Measurements from ENCODE around the gene USP3.
"Not testable (repeated sequence)": the region's sequence is repeated elsewhere in the genome, so short reads cannot be mapped to it uniquely, and the experiment has no call there.

USP3 gene

DNA sequence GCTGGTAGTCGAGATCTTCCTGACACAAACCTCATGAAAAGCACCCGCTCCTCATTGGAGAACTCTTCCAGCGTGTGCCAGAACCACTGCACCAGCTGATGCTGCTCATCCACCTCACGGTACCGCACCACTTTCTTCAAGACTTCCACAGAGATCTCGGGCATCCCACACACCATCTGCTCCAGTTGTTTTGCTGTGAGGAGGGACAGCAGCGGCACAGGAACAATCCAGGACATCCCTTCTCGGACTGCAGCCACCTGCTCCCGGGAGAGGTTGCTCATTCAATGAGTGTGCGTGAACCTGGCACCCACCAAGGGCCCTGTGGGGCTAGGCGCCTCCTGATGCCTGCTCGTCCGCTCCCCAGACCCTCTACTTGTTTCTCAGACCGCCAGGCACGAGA lies 107.9 kb downstream of the USP3 start:
- no peak overlapping the region for H3K9ac ChIP-seq (ENCODE audit: low read depth, low read length)
- H3K36me3 ChIP-seq (ENCODE audit: control insufficient read depth, insufficient read depth, low read length): no peaks in the 10 kb centered on the region
- no peaks in the 10 kb centered on the region for H3K27me3 ChIP-seq (ENCODE audit: control insufficient read depth, insufficient read depth, low read length)

DNA sequence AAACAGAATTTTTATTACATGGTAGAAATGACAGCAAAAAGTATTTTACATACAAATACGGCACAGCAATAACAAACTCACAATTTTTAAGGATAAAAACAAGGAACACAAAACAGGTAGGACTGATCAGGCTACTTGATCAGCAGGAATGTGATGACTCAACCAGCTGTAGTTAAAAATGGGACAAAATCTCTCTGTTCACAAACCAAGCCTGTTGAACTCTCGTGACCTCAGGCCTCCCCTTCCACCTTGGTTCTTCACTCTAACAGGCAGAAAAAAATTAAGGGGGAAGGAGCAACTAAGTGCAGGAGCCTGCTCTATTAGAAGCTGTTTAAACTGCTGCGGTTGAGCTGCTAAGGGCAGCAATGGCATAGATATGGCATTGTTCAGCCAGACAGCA lies 111.5 kb downstream of the USP3 start:
- Histone ChIP-seq H3K9ac (ENCODE audit: low read depth, low read length) (no peak overlapping the region), H3K4me1 (ENCODE audit: control insufficient read depth, insufficient read depth, low read length) (no peaks in the 10 kb centered on the region), H3K36me3 (ENCODE audit: control insufficient read depth, insufficient read depth, low read length) (no peaks in the 10 kb centered on the region), H3K27me3 (ENCODE audit: control insufficient read depth, insufficient read depth, low read length) (no peaks in the 10 kb centered on the region), H3K4me3 (ENCODE audit: low read depth, low read length) (no peak overlapping the region), H3K9me3 (ENCODE audit: control insufficient read depth, insufficient read depth, low read length) (no peaks in the 10 kb centered on the region)

More for the DNA sequence above, 107.9 kb downstream of the USP3 start:
- no peaks in the 10 kb centered on the region for H3K4me1 ChIP-seq (ENCODE audit: control insufficient read depth, insufficient read depth, low read length)
- H3K4me3 ChIP-seq (ENCODE audit: low read depth, low read length): no peak overlapping the region
- H3K9me3 ChIP-seq (ENCODE audit: control insufficient read depth, insufficient read depth, low read length): no peaks in the 10 kb centered on the region

DNA sequence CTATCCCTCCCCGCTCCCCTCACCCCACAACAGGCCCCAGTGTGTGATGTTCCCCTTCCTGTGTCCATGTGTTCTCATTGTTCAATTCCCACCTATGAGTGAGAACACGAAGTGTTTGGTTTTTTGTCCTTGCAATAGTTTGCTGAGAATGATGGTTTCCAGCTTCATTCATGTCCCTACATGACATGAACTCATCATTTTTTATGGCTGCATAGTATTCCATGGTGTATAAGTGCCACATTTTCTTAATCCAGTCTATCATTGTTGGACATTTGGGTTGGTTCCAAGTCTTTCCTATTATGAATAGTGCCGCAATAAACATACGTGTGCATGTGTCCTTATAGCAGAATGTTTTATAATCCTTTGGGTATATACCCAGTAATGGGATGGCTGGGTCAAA lies 112.8 kb downstream of the USP3 start:
- not testable (repeated sequence) for H3K27me3 ChIP-seq (ENCODE audit: control insufficient read depth, insufficient read depth, low read length); H3K9ac ChIP-seq (ENCODE audit: low read depth, low read length); H3K4me3 ChIP-seq (ENCODE audit: low read depth, low read length); H3K36me3 ChIP-seq (ENCODE audit: control insufficient read depth, insufficient read depth, low read length); H3K9me3 ChIP-seq (ENCODE audit: control insufficient read depth, insufficient read depth, low read length); H3K4me1 ChIP-seq (ENCODE audit: control insufficient read depth, insufficient read depth, low read length)

DNA sequence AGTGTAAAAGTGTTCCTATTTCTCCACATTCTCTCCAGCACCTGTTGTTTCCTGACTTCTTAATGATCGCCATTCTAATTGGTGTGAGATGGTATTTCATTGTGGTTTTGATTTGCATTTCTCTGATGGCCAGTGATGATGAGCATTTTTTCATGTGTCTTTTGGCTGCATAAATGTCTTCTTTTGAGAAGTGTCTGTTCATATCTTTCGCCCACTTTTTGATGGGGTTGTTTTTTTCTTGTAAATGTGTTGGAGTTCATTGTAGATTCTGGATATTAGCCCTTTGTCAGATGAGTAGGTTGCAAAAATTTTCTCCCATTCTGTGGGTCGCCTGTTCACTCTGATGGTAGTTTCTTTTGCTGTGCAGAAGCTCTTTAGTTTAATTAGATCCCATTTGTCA lies 113.2 kb downstream of the USP3 start:
- H3K9ac ChIP-seq (ENCODE audit: low read depth, low read length); H3K4me1 ChIP-seq (ENCODE audit: control insufficient read depth, insufficient read depth, low read length); H3K9me3 ChIP-seq (ENCODE audit: control insufficient read depth, insufficient read depth, low read length); H3K36me3 ChIP-seq (ENCODE audit: control insufficient read depth, insufficient read depth, low read length); H3K4me3 ChIP-seq (ENCODE audit: low read depth, low read length); H3K27me3 ChIP-seq (ENCODE audit: control insufficient read depth, insufficient read depth, low read length): not testable (repeated sequence)

DNA sequence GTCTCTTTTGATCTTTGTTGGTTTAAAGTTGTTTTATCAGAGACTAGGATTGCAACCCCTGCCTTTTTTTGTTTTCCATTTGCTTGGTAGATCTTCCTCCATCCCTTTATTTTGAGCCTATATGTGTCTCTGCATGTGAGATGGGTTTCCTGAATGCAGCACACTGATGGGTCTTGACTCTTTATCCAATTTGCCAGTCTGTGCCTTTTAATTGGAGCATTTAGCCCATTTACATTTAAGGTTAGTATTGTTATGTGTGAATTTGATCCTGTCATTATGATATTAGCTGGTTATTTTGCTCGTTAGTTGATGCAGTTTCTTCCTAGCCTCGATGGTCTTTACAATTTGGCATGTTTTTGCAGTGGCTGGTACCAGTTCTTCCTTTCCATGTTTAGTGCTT lies 116.4 kb downstream of the USP3 start:
- H3K27me3 ChIP-seq (ENCODE audit: control insufficient read depth, insufficient read depth, low read length); H3K4me3 ChIP-seq (ENCODE audit: low read depth, low read length); H3K9ac ChIP-seq (ENCODE audit: low read depth, low read length); H3K9me3 ChIP-seq (ENCODE audit: control insufficient read depth, insufficient read depth, low read length); H3K4me1 ChIP-seq (ENCODE audit: control insufficient read depth, insufficient read depth, low read length); H3K36me3 ChIP-seq (ENCODE audit: control insufficient read depth, insufficient read depth, low read length): not testable (repeated sequence)

DNA sequence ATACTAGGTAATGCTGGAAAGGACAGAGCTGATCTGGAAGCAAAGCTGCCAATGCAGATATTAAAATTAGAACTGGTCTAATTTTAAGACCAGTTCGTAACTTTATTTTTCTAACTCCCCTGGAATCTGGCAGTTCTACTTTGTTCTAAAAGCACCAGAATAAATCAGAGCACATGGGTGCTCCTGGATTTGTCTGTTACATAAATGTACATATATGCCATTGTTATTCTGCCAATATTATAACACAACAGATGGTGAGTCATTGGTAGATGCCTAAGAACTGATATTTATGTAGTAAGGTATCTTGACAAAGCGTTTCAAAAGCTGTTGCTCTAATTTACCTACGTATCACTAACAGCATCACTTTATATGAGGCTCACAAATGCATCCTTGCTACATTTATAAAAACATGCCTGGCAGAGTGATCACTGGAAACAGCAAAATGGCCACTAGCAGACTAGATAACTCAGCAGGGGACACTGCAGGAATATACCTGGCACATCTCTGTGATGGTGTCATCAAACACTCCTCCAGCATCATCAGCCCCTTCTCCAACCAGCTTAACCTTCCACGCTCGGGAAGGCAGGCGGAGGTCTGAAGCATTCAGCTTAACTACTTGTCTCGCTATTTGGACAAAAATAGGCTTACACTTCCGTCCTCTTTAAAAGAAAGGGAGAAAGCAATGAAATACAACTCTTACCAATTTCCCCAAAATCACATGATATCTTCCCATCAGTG lies 119.0 kb downstream of the USP3 start:
- Histone ChIP-seq H3K9me3 (ENCODE audit: control insufficient read depth, insufficient read depth, low read length) (no peaks in the 10 kb centered on the region), H3K9ac (ENCODE audit: low read depth, low read length) (no peak overlapping the region), H3K27me3 (ENCODE audit: control insufficient read depth, insufficient read depth, low read length) (no peaks in the 10 kb centered on the region), H3K4me3 (ENCODE audit: low read depth, low read length) (no peak overlapping the region), H3K36me3 (ENCODE audit: control insufficient read depth, insufficient read depth, low read length) (peaks cover 9% of the 10 kb centered on the region), H3K4me1 (ENCODE audit: control insufficient read depth, insufficient read depth, low read length) (no peaks in the 10 kb centered on the region)

DNA sequence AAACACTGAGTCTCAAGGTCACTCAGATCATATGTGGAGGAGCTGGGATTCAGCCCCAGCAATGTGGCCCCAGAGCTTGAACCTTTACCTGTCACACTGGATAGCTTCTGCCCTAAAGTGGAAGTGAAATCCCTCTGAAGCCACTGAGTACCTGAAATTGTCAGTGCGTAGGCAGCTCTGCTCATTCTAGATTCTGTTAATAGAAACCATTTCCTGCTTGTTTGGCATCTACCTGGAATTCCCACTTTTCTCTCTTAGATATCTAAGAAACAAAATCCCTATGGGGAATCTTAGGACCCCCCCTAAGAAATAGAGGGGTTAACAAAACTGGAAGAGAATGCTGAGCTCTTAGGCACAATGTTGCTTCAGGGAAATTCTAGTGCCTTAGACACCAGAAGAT lies 122.6 kb downstream of the USP3 start:
- no peaks in the 10 kb centered on the region for H3K27me3 ChIP-seq (ENCODE audit: control insufficient read depth, insufficient read depth, low read length)
- peaks cover 20% of the 10 kb centered on the region for H3K36me3 ChIP-seq (ENCODE audit: control insufficient read depth, insufficient read depth, low read length)
- H3K4me1 ChIP-seq (ENCODE audit: control insufficient read depth, insufficient read depth, low read length): no peaks in the 10 kb centered on the region
- no peak overlapping the region for H3K4me3 ChIP-seq (ENCODE audit: low read depth, low read length)
- H3K9ac ChIP-seq (ENCODE audit: low read depth, low read length): no peak overlapping the region
- H3K9me3 ChIP-seq (ENCODE audit: control insufficient read depth, insufficient read depth, low read length): no peaks in the 10 kb centered on the region

DNA sequence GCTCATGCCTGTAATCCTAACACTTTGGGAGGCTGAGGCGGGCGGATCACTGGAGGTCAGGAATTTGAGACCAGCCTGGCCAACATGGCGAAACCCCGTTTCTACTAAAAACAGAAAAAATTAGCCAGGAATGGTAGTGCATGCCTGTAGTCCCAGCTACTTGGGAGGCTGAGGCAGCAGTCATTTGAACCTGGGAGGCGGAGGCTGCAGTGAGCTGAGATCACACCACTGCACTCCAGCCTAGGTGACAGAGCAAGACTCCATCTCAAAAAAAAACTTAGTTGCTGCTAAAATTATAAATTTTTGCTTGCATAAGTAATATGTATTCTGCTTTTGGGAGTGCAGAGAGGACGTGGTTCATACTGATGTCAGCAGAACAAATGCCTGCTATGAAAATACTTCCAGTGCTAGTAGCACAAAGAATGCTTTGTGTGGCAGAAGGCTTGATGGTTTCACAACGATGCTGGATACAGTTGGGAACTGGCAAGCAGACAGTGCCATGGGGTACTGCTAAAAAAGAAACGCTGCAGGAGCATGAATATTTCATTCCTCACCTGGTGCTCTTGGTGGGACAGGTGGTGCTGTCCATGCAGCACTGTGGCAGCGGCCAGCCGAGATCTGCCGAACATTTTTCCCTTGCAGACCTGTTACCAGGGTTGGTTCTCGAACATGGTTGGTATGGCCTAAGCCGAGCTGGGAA lies 123.9 kb downstream of the USP3 start:
- Histone ChIP-seq H3K4me3 (ENCODE audit: low read depth, low read length) (no peak overlapping the region), H3K27me3 (ENCODE audit: control insufficient read depth, insufficient read depth, low read length) (no peaks in the 10 kb centered on the region), H3K9ac (ENCODE audit: low read depth, low read length) (no peak overlapping the region), H3K4me1 (ENCODE audit: control insufficient read depth, insufficient read depth, low read length) (no peaks in the 10 kb centered on the region), H3K36me3 (ENCODE audit: control insufficient read depth, insufficient read depth, low read length) (peaks cover 15% of the 10 kb centered on the region), H3K9me3 (ENCODE audit: control insufficient read depth, insufficient read depth, low read length) (no peaks in the 10 kb centered on the region)

DNA sequence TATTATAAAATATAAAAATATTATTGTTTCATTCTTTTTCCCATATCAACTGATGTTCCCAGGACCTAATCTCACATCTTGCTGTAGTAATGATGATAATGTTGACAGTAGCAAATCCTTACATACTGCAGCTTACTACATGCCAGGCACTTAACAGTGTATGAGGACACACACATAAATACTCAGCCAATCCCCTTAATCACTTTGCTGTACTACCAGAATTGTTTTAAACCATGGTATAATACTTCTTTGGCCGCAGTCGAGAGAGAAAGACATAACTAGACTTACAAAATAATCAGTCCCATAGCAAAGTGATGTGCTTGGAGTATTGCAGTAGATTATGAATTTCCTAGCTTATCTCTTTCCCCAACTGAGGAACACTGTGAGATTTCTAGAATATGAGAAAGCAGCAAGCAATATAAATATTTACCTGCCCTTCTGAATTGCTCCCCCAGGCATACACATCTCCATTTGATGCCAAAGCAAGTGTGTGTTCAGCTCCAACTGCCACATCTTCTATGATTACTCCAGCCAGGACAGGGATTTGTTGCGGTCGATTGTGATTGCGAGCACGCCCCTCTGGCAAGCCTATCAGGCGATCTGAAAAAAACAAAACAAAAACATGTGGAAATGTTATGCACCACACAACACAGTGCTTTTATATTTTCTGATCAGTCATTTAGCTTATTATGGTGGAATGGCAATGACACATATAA lies 125.8 kb downstream of the USP3 start:
- H3K36me3 ChIP-seq (ENCODE audit: control insufficient read depth, insufficient read depth, low read length): peaks cover 15% of the 10 kb centered on the region
- H3K4me1 ChIP-seq (ENCODE audit: control insufficient read depth, insufficient read depth, low read length): no peaks in the 10 kb centered on the region
- H3K4me3 ChIP-seq (ENCODE audit: low read depth, low read length): no peak overlapping the region
- no peak overlapping the region for H3K9ac ChIP-seq (ENCODE audit: low read depth, low read length)
- no peaks in the 10 kb centered on the region for H3K9me3 ChIP-seq (ENCODE audit: control insufficient read depth, insufficient read depth, low read length)
- H3K27me3 ChIP-seq (ENCODE audit: control insufficient read depth, insufficient read depth, low read length): no peaks in the 10 kb centered on the region

DNA sequence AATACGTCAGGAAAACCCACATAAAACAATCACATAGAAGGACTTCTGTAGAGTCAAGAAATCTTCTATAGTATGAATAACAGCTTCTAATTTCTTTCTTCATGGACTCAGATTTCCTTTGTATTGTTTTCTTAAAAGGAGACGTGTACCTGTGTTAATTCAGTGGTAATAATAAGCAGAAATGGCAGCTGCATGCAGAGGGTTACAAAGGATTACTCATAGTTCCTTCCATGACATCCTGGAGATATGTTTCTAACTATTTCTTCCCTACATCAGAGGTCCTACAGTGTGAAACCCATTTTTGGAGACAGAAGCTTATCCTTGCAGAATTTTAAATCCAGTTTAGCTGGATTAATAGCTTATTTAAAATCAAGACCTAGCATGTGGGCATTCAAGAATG lies 128.9 kb downstream of the USP3 start:
- no peaks in the 10 kb centered on the region for H3K4me1 ChIP-seq (ENCODE audit: control insufficient read depth, insufficient read depth, low read length)
- peaks cover 12% of the 10 kb centered on the region for H3K36me3 ChIP-seq (ENCODE audit: control insufficient read depth, insufficient read depth, low read length)
- H3K4me3 ChIP-seq (ENCODE audit: low read depth, low read length): no peak overlapping the region
- no peaks in the 10 kb centered on the region for H3K9me3 ChIP-seq (ENCODE audit: control insufficient read depth, insufficient read depth, low read length)
- no peak overlapping the region for H3K9ac ChIP-seq (ENCODE audit: low read depth, low read length)
- H3K27me3 ChIP-seq (ENCODE audit: control insufficient read depth, insufficient read depth, low read length): no peaks in the 10 kb centered on the region

DNA sequence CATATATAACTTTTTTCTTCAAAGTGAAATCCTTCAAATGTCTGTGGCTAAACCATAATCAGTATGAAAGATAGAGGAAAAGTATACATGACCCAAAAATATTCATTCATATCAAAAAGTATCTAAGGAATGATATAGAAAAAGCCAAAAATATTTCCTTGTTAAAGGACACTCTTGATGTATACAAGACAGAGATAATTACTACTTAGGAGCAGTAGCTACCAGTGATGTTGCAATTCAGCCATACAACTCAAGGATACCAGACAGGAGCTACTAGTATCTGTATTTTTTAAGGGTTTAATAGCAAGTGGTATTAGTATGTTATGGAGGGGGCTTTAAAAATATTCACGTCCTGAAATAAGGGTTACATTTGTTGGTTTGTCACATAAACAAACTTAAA lies 129.8 kb downstream of the USP3 start:
- Histone ChIP-seq H3K4me3 (ENCODE audit: low read depth, low read length) (no peak overlapping the region), H3K9ac (ENCODE audit: low read depth, low read length) (no peak overlapping the region), H3K27me3 (ENCODE audit: control insufficient read depth, insufficient read depth, low read length) (no peaks in the 10 kb centered on the region), H3K36me3 (ENCODE audit: control insufficient read depth, insufficient read depth, low read length) (peaks cover 10% of the 10 kb centered on the region), H3K4me1 (ENCODE audit: control insufficient read depth, insufficient read depth, low read length) (no peaks in the 10 kb centered on the region), H3K9me3 (ENCODE audit: control insufficient read depth, insufficient read depth, low read length) (no peaks in the 10 kb centered on the region)

DNA sequence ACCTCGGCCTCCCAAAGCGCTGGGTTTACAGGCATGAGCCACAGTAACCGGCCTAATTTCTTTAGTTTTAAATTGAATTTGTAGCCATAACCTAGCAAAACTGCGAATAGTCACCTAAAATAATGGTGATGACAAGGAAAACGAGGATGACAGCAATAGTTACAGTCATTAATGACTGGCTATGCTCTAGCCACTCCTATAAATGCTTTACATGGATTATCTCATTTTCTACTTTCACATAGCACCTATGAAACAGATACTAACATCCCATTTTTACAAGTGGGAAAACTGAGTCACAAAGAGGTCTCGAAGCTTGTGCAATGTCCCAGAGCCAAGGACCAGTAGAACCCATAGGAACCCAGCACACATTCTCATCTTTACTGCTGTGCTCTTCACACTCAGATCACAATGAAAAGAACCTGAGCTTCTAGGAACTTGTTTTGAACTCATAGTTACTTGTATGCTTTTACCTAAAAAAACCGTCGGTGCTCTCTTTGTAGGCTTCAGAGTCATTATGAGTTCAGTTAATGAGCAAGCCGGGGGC lies 132.2 kb downstream of the USP3 start:
- Histone ChIP-seq H3K9ac (ENCODE audit: low read depth, low read length) (no peak overlapping the region), H3K27me3 (ENCODE audit: control insufficient read depth, insufficient read depth, low read length) (no peaks in the 10 kb centered on the region), H3K9me3 (ENCODE audit: control insufficient read depth, insufficient read depth, low read length) (no peaks in the 10 kb centered on the region), H3K4me1 (ENCODE audit: control insufficient read depth, insufficient read depth, low read length) (no peaks in the 10 kb centered on the region), H3K36me3 (ENCODE audit: control insufficient read depth, insufficient read depth, low read length) (peaks cover 2% of the 10 kb centered on the region), H3K4me3 (ENCODE audit: low read depth, low read length) (no peak overlapping the region)

All from iPS-15b (cell line).